Prostate gland (tissue), 2 donors: ENCODE results near the gene DYNLRB1.

Experiments used
- CTCF ChIP-seq, 4 experiments: fragments of 200-600 bp in 2 of 4; fragments of 450-650 bp in 2 of 4; sonication (generic) in 2 of 4; IDR thresholded peaks; 1 replicate in 3 of 4; 2 replicates in 1 of 4; pipeline ENCODE4 v1.5.1; 2016 to 2019; ENCODE audit warnings: antibody characterized with exemption in 4 of 4, mild to moderate bottlenecking in 2 of 4, moderate library complexity in 2 of 4
- POLR2AphosphoS5 ChIP-seq: sonication (generic); formaldehyde crosslinking; IDR thresholded peaks from one replicate; pipeline ENCODE4 v1.6.1; 2017; ENCODE audit warnings: antibody characterized with exemption

DNA sequence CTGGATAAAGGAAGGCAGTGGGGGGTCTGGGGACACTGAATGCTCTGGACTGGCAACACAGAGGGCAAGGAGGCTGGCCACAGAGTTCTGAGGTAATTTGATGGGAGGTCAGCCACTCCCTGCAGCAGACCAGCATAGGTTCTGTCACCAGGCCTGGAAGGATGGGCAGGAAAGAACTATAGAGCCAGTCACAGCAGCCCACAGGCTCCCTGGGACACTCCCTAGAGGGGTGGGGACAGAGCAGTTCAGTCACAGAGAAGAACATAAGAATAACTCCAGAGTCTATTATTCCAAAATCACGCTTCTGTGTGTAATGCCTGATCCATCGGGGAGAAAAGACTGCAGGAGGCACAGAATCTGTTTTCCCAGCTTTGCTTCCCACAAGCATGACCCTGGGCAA, 19.6 kb downstream of the DYNLRB1 start:
- no peak for TF ChIP-seq CTCF (IDR thresholded peaks at IDR 0.05)
- no peak for TF ChIP-seq POLR2AphosphoS5
